A673 (cell line): ENCODE measurements around the gene USP31. TPM values are rescaled to one million over a fixed set of nuclear protein-coding genes. Genes with fewer than 3 reads are reported as not detected.
A peak's percentile ranks its signal among the peaks of the same experiment; 100 is the strongest.

Experiments used
- BruUV-seq: library from RNA; stranded (reverse); fragments of 400-500 nt; replicated peaks from 2 replicates; lab custom pipeline; 2021; lab: Mats Ljungman, UMichigan
- CTCF ChIA-PET: fragments of 300-600 bp; sonication (Branson Sonifier 250); formaldehyde crosslinking; loops from one replicate; lab custom pipeline; 2022; ENCODE audit warnings: antibody characterized with exemption; lab: Charles Lee
- POLR2A ChIA-PET: fragments of 300-600 bp; sonication (Branson Sonifier 250); formaldehyde crosslinking; loops from one replicate; lab custom pipeline; 2022; ENCODE audit warnings: antibody characterized with exemption; ENCODE audit not compliant: low non-redundant PET; lab: Charles Lee
- DNase-seq: peaks from one replicate; pipeline ENCODE4 v3.0.0-alpha.2; 2015; ENCODE audit warnings: low spot score
- H3K27ac ChIP-seq: fragments of 200-600 bp; sonication (generic); 2 replicates; pipeline ENCODE4 v1.5.1; 2016; ENCODE audit warnings: mixed run types, low read depth, mild to moderate bottlenecking, mixed read lengths, antibody characterized with exemption, low read length; ENCODE audit not compliant: poor library complexity, severe bottlenecking
- H3K27me3 ChIP-seq: fragments of 200-600 bp; sonication (generic); replicated peaks from 2 replicates; pipeline ENCODE4 v1.6.1; 2017; ENCODE audit warnings: mixed run types, low read depth, mild to moderate bottlenecking, mixed read lengths, antibody characterized with exemption, low read length; ENCODE audit not compliant: insufficient read depth, poor library complexity
- H3K36me3 ChIP-seq: fragments of 200-600 bp; sonication (generic); 2 replicates; pipeline ENCODE4 v1.6.1; 2016; ENCODE audit warnings: mixed run types, mild to moderate bottlenecking, mixed read lengths, antibody characterized with exemption, low read length; ENCODE audit not compliant: insufficient read depth, poor library complexity, severe bottlenecking
- H3K4me1 ChIP-seq: fragments of 200-600 bp; sonication (generic); 2 replicates; pipeline ENCODE4 v1.6.1; 2017; ENCODE audit warnings: mixed run types, mild to moderate bottlenecking, mixed read lengths, antibody characterized with exemption, low read length; ENCODE audit not compliant: insufficient read depth, poor library complexity, severe bottlenecking
- H3K4me3 ChIP-seq: fragments of 200-600 bp; sonication (generic); 2 replicates; pipeline ENCODE4 v1.5.1; 2016; ENCODE audit warnings: low read depth, mixed run types, mild to moderate bottlenecking, mixed read lengths, low read length; ENCODE audit not compliant: poor library complexity, severe bottlenecking
- H3K9me3 ChIP-seq: fragments of 200-600 bp; sonication (generic); 2 replicates; pipeline ENCODE4 v1.6.1; 2016; ENCODE audit warnings: mixed run types, low read depth, mild to moderate bottlenecking, mixed read lengths, antibody characterized with exemption, low read length; ENCODE audit not compliant: poor library complexity, severe bottlenecking
- CTCF ChIP-seq: fragments of 300-800, 200-600 bp; sonication (generic); conservative IDR thresholded peaks from 2 replicates; pipeline ENCODE4 v1.5.1; 2017; ENCODE audit warnings: low read depth, mild to moderate bottlenecking, antibody characterized with exemption, low read length, moderate library complexity, mixed read lengths
- EZH2 ChIP-seq: fragments of 200-600 bp; sonication (generic); IDR thresholded peaks from 2 replicates; pipeline ENCODE4 v1.6.1; 2017; ENCODE audit warnings: borderline replicate concordance, low read depth, mild to moderate bottlenecking, mixed read lengths, antibody characterized with exemption, low read length; ENCODE audit not compliant: poor library complexity, severe bottlenecking
- intact Hi-C: fragments of 100-400 bp; cut with micrococcal nuclease; formaldehyde crosslinking; loops from one replicate; pipeline ENCODE4 v1.10.0; 2022; ENCODE audit not compliant: unreplicated experiment
- total RNA-seq: library from RNA; stranded (reverse); gene quantifications from 2 replicates; pipeline ENCODE4 v1.2.3, GENCODE V29; 2021

The USP31 gene
- total RNA-seq, 1 experiment from 2014 or later = 34.4 TPM

DNA sequence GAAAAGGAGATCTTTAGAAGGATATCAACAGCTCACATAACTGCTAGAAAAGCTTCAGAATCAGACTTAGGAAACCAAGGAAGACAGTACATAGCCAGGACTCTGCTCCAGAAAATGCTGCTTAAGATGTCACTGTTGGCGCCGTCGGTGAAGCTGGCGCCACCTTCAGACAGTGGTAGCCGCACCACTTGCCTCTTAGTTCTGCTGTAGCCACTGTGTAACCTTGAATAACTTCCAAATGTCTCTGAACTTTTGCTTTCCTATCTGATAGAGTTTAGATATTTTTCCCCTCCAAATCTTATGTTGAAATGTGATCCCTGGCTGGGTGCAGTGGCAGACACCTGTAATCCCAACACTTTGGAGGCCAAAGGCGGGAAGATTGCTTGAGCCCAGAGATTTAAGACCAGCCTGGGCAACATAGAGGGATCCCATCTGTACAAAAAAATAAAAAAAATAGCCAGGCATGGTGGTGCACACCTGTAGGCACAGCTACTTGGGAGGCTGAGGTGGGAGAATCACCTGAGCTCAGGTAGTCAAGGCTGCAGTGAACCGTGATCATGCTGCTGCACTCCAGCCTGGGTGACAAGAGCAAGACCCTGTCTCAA, 6.3 kb upstream of the USP31 start:
- DNase-seq = peak; percentile 44
- BruUV-seq = no TSS peak
- ChIA-PET CTCF (no interaction called here), POLR2A (no interaction called here)
- no peaks in the 10 kb centered on the region for H3K36me3 ChIP-seq
- TF ChIP-seq EZH2 (no peak), CTCF (peak; percentile 70)
- intact Hi-C loops = no loop called here
- no peaks in the 10 kb centered on the region for H3K27me3 ChIP-seq
- no peaks in the 10 kb centered on the region for H3K4me1 ChIP-seq
- no peak overlapping the region for H3K4me3 ChIP-seq
- no peak overlapping the region for H3K27ac ChIP-seq
- H3K9me3 ChIP-seq = no peaks in the 10 kb centered on the region

- H3K4me3 ChIP-seq = no peak overlapping the region
- TF ChIP-seq CTCF = no peak
- no peak for TF ChIP-seq EZH2
- intact Hi-C loops = no loop called here
- ChIA-PET POLR2A (no interaction called here), CTCF (no interaction called here)
- H3K4me1 ChIP-seq = peaks cover 6% of the 10 kb centered on the region
- no TSS peak for BruUV-seq
- H3K27ac ChIP-seq = no peak overlapping the region
- no peaks in the 10 kb centered on the region for H3K36me3 ChIP-seq
- H3K27me3 ChIP-seq = no peaks in the 10 kb centered on the region
- no peaks in the 10 kb centered on the region for H3K9me3 ChIP-seq
- no peak for DNase-seq
These were observed 3.3 kb upstream of the USP31 start for GRCh38 chr16:23152386-23153178.

DNA sequence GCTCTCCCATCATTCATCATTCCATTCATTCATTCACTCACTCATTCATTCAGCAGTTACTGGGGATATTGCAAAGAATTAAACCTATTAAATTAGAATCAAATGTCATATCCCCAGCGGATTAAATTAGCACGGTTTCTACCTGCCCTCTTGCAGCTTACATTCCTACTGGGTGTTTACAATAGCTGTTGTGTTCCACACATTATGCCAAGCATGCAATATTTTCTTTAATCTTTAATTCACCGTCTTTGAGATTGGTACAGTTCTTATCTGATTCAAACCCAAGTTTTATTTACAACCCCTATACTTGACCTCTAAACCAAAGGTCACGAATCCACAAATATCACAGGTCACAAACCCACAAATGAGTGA, 727 bp upstream of the USP31 start:
- BruUV-seq = no TSS peak
- Histone ChIP-seq H3K4me1 (peaks cover 31% of the 10 kb centered on the region), H3K36me3 (no peaks in the 10 kb centered on the region), H3K9me3 (no peaks in the 10 kb centered on the region), H3K4me3 (peak overlapping the region; percentile 53), H3K27me3 (no peaks in the 10 kb centered on the region), H3K27ac (no peak overlapping the region)
- no peak for DNase-seq
- ChIA-PET CTCF (no interaction called here), POLR2A (no interaction called here)
- TF ChIP-seq EZH2 (no peak), CTCF (no peak)
- intact Hi-C loops = no loop called here
